HG02943 (cell line): ENCODE results near the gene APOBEC3F.
"Not testable (repeated sequence)": the region's sequence is repeated elsewhere in the genome, so short reads cannot be mapped to it uniquely, and the experiment has no call there.

Source experiments
- ATAC-seq: cut with Tn5 transposase; IDR thresholded peaks from one replicate; pipeline ENCODE4 v1.9.1; 2021; ENCODE audit warnings: mild to moderate bottlenecking, low read depth, moderate library complexity; ENCODE audit not compliant: unreplicated experiment

The APOBEC3F gene

GRCh38 chr22:39068033-39068785, 27.5 kb downstream of the APOBEC3F start:
- ATAC-seq = no peak

- ATAC-seq = no peak
Observed at GRCh38 chr22:39070186-39070585, 29.5 kb downstream of the APOBEC3F start.

- not testable (repeated sequence) for ATAC-seq
Observed at GRCh38 chr22:39072581-39072981, 31.9 kb downstream of the APOBEC3F start.

GRCh38 chr22:39073981-39074380, 33.3 kb downstream of the APOBEC3F start:
- no peak for ATAC-seq

GRCh38 chr22:39076155-39077025, 35.7 kb downstream of the APOBEC3F start:
- ATAC-seq = not testable (repeated sequence)

- peak; percentile 62 for ATAC-seq
Observed at GRCh38 chr22:39077026-39077840, 36.6 kb downstream of the APOBEC3F start, which contains the start of gene APOBEC3G. APOBEC3G (plus strand) TSS chr22:39077275; CDS start chr22:39077362, 87 bp downstream.

- not testable (repeated sequence) for ATAC-seq
Observed at GRCh38 chr22:39077912-39078311, 37.2 kb downstream of the APOBEC3F start.

GRCh38 chr22:39078329-39078728, 37.7 kb downstream of the APOBEC3F start:
- no peak for ATAC-seq

- not testable (repeated sequence) for ATAC-seq
Observed at GRCh38 chr22:39079054-39079637, 38.5 kb downstream of the APOBEC3F start.

- ATAC-seq = no peak
Observed at GRCh38 chr22:39080052-39080762, 39.5 kb downstream of the APOBEC3F start.

- ATAC-seq = no peak
Observed at GRCh38 chr22:39081016-39081415, 40.4 kb downstream of the APOBEC3F start.

- ATAC-seq = no peak
Observed at GRCh38 chr22:39081598-39081997, 40.9 kb downstream of the APOBEC3F start.

- no peak for ATAC-seq
Observed at GRCh38 chr22:39083212-39084165, 42.8 kb downstream of the APOBEC3F start.

GRCh38 chr22:39084666-39085065, 44.0 kb downstream of the APOBEC3F start:
- no peak for ATAC-seq

- ATAC-seq = no peak
Observed at GRCh38 chr22:39087098-39087497, 46.4 kb downstream of the APOBEC3F start.

- no peak for ATAC-seq
Observed at GRCh38 chr22:39087881-39088684, 47.4 kb downstream of the APOBEC3F start.

- no peak for ATAC-seq
Observed at GRCh38 chr22:39088685-39089032, 48.0 kb downstream of the APOBEC3F start.

GRCh38 chr22:39089928-39090327, 49.3 kb downstream of the APOBEC3F start:
- ATAC-seq = no peak
